Stimulated activated CD4-positive, alpha-beta T cell treated with anti-CD3 and anti-CD28 coated beads, Interleukin-4, amount 100 ng/mL, for 24 hours (primary cell): ENCODE results near the gene STEAP1B.
A peak's percentile ranks its signal among the peaks of the same experiment; 100 is the strongest.
"Not testable (repeated sequence)": the region's sequence is repeated elsewhere in the genome, so short reads cannot be mapped to it uniquely, and the experiment has no call there.

ENCODE experiments used
- DNase-seq: peaks from one replicate; pipeline ENCODE4 v3.0.0-alpha.2; 2020

Gene STEAP1B

DNA sequence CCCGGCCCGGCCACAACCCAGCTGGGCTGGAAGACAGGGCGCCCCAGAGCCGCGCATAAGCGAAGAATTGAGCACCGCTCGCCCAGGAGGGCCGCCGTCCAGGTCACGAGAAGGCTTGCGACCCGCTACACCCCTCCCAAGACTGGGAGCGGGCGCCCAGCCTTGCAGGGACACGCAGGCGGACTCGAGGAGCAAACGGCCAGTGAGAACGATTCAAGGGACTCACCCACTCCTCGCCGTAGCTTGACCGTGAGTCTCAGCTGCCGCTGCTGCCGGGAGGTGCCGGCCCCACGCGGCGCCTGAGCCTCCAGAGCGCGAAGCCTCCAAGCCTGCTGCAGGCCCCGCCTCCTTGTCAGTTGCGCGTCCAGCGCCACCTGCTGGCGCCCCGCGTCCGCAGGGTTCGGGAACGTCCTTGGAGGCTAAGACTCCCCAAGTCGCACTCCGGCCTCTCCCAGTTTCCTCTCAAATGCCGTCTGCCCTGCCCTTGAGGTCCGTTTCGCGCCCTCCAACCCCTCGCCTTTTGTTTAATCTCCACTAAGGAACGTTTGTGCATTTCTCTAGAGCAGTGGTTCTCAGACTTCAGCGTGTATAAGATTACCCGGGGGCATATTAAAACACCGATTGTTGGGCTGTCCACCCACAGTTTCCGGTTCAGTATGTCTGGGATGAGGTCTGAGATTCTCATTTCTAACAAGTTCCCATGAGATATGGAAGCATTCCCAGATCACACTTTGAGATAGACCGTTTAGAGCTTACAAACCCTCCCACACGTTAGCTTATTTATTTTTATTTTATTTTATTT lies at the start of gene STEAP1B:
STEAP1B (minus strand) TSS at position 301 of the 802 bp plus-strand sequence. CDS start 5,333 bp downstream, outside the sequence.
- peak; percentile 87 for DNase-seq

DNA sequence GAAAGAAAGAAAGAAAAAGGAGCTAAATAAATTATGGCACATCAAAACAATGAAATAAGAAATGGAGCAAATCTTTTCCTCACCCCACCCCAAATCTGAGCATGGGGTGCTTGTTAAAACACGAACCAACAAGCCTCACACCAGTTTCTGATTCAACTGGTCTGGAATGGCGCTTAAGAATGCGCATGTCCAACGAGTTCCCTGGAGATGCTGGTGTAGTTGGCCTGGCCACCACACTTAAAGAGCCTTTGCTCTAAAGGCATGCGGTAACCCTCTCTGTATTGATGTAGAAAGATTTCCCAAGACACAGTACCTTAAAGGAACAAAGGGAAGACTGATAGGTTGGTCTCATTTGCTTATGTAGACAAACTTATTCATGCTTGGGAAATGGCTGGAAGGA lies 49.1 kb upstream of the STEAP1B start:
- DNase-seq, result no peak

DNA sequence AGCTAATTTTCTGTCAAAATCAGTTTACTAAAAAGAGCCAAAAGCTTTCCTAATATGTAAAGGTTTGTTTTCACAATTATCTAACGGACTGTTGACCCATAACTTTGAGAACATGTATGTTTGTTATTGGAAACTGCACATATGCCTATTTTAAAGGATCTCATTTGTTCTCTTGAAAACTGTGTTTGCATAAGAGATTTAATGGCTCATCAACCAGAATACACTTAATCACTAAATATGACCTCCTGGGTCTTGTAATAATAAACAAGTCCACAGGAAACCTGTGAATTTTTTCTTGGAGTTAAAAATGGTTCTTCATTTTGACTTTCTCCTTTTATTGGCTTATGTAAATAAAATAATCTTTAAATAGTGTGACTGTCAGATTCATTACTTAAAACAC lies 48.3 kb upstream of the STEAP1B start:
- no peak for DNase-seq

DNA sequence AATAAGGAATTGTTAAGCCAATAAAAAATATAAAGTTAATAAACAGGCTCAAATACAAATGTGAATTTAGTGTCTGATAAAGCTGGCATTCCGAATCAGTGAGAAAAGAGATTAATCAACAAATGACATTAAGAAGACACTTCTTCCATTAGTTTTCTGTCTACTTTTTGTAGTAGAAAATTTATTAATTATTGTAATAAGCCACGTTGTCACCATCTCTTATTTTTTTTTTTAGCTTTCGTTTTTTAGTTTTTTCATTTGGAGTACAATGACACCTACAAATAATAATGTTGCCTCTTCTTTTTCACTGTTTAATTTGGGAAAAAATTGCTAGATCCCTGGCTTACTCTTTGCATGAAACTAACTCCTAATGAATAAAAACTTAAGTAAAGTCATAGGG lies 46.8 kb upstream of the STEAP1B start:
- DNase-seq, result no peak

DNA sequence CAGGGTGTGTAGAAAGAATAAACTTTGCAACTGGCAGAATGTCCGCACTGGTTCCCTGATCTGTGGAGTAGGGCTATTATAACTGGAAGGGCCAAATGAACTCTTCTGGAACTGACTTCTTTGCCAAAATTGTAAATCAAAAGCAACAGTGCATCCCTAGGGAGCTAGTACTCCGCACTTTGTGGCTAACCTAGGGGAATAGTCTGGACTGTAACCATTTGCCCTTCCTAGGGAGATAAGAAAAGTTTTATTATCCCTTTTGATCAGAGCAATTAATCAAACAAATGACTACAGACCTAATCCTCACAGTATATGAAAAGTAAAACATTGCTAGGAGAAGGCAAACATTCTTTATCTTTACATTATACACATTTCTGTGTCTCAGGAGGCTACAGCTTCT lies 45.5 kb upstream of the STEAP1B start:
- DNase-seq, result no peak

DNA sequence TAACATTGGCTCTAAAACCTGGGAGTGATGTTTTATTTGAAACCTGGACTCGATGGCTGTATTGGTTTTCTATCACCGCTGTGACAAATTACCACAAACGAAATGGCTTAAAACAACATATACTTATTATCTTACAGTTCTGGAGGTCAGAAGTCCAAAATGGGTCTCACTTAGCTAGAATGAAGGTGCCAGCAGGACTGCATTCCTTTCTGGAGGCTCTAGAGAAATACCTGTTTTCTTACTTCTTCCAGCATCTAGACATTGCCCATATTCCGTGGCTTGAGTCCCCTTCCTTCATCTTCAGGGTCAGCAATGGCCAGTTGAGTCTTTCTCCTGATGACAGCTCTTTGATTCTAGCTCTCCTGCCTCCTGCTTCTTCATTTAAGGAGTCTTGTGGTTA lies 44.3 kb upstream of the STEAP1B start:
- no peak for DNase-seq

DNA sequence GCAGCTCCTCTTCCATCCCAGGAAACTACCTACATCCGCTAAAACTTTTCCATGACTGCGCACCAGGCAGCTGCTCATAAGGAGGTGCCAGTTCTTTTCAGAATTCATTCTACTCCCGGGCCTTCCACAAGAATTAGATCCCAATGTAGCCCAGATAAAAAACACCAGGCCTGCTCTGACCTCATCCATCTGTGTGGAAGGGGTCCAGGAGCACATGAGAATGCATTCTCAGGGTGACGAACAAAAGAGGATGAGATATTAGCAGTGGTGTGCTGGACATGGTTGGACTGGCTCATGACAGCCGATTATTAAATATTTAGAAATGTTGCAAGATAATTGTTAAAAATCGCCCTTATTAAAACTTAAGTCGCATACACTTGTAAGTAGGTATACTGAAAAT lies 43.2 kb upstream of the STEAP1B start:
- no peak for DNase-seq

DNA sequence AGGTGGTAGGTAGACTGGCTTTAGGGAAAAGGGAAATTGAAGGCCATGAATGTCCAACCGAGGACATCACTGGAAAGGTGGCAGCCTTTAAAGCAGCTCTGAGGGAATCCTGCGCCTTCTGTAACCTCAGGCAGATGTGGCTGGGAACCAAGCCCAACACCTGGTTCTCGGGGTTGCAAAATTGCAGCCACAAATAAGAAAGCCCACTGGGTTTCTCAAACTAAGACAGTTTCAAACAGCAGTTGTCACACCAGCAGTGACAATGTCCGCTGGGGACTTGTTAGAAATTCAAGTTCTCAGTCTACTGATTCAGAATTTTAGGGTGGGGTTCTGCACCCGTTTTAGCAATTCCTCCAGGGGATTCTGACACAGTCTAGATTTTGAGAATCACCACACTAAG lies 42.7 kb upstream of the STEAP1B start:
- DNase-seq, result no peak

DNA sequence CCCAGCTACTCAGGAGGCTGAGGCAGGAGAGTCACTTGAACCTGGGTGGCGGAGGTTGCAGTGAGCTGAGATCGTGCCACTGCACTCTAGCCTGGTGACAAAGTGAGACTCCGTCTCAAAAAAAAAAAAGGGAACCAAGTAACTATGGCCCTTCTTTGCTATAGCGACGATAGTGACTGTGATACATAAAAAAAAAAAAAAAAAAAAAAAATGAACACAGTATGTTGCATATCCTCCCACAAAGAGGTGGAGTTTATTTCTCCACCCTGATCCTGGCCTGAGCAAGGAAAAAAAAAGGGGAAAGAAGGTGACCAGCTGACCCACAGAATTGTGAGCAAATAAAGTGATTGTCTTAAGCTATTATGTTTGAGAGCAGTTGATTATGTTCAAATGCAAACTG lies 42.3 kb upstream of the STEAP1B start:
- DNase-seq, result no peak

DNA sequence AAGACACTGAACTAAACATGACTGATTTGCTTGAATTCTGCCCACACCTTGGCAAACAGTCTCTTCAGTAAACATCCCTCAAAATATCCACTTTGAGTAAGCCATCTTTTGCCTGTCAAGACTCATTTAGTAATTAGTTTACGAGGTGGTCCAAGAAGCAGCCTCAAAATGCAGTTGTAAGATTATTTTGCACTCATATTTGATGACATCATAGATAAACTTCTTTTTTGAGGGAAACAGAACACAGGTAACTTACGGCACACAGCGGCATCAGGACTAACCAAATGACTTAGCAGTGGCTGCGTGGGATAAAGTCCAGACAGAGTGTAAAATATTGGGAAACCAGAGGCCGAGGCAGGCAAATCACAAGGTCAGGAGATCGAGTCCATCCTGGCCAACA lies 41.8 kb upstream of the STEAP1B start:
- no peak for DNase-seq

DNA sequence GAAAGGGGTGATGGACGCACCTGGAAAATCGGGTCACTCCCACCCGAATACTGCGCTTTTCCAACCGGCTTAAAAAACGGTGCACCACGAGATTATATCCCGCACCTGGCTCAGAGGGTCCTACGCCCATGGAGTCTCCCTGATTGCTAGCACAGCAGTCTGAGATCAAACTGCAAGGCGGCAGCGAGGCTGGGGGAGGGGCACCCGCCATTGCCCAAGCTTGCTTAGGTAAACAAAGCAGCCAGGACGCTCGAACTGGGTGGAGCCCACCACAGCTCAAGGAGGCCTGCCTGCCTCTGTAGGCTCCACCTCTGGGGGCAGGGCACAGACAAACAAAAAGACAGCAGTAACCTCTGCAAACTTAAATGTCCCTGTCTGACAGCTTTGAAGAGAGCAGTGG lies 28.5 kb upstream of the STEAP1B start:
- DNase-seq, result not testable (repeated sequence)

DNA sequence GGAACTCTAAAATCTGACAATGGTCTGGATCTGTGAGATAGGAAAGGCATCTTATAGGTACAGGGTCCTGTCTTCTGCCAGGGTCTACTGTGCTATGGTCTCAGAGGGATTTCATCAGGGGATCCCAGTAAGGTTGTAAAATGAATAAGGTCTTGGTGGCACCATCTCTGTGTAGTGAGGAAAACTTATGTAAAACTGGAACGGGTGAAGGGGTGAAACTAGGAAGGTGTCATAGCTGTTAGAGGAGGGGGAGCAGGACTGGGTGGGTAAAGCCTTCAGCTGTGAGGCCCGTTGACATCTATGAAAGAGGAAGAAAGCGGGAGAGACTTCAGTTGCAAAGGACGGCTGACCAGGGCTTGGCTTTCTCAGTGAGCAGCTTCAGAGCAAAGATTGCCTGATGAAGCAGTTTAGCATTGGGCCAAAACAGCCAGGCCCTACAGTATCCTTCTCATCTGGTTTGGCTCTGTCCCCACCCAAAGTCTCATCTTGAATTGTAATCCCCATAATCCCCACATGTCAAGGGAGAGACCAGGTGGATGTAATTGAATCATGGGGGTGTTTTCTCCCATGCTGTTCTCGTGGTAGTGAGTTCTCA lies 24.5 kb upstream of the STEAP1B start:
- not testable (repeated sequence) for DNase-seq

DNA sequence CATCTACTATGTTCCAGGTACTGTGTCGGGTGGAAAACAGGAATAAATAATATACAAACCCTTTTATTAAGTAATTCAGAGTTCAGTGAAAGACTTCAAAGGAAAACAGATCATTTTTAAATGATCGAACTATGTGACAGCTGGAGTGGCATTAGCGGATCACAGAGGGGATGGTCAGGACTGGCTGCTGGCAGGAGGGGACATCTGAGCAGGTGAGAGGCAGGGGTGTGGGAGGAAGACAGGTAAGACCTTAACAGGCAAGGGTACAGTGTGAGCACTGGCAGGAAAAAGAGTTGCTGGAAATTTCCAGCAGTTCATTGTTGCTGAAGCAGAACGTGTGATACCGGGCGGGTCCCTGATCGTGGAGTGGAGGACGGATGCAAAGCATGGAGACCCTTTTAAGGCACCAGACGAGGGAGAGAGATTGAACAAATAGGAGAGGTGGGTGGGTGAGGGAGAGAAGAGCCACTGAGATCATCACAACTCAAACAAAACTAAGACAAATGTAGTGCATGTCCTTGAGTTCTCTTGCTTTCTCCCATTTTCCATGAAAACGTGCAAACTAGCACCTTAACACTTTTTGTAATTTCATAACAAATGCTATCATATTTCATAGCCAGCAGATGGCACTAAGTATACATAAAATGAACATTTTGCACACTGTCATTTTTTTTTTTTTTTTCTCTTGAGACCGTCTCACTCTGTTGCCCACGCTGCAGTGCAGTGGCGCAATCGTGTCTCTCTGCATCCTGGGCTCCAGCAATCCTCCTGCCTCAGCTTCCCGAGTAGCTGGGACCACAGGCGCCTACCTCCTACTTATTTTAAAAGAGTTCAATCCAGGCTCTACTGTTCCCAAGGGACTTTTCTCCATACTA lies 23.7 kb upstream of the STEAP1B start:
- DNase-seq, result not testable (repeated sequence)

DNA sequence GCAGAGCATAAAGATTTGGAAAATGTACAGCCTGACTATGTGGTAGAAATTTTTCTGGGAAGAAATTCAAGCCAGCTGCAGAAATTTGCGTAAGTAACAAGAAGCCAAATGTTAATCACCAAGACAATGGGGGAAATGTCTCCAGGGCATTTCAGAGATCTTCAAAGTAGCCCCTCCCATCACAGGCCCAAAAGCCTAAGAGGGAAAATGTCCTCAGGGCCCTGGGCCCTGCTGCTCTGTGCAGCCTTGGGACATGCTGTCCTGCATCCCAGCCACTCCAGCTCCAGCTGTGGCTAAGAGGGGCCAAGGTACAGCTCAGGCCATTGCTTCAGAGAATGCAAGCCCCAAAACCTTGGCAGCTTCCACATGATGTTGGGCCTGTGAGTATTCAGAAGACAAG lies 19.6 kb upstream of the STEAP1B start:
- not testable (repeated sequence) for DNase-seq

DNA sequence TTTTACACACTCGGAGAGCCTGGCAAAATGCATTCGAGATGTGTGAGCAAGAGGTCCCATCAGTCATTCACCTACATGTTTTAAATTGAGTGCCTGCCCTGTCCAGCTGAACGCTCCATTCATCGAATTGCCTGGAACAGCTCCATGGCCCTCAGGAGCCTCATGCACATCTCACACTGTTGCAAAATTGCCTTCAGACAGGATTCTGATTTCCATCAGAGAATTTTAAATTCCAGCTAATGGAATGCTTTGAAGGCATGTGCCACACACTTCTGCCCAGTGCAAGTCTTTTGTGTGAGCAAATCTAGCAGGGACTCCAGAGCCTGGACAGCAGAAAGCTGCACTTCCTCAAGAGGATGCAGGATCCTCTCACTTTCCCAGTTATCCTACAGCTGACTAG lies 17.0 kb upstream of the STEAP1B start:
- DNase-seq, result not testable (repeated sequence)

DNA sequence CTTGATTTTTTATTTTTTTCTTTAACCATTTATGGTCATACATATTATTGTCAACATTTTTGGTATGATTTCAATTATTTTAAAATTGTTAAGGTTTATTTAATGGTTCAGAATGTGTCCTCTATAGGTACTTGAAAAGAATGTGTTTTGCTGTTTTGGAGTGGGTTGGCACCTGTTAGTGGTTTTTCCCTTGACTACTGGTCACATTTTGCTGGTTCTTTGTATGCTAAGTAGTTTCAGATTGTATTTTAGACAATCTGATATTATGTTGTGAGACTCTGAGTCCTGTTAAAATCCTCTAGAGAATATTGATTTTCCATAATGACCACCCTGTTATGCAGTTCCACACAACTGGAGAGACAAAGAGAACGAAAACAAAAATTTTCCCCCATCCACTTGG lies 15.0 kb upstream of the STEAP1B start:
- DNase-seq, result not testable (repeated sequence)

DNA sequence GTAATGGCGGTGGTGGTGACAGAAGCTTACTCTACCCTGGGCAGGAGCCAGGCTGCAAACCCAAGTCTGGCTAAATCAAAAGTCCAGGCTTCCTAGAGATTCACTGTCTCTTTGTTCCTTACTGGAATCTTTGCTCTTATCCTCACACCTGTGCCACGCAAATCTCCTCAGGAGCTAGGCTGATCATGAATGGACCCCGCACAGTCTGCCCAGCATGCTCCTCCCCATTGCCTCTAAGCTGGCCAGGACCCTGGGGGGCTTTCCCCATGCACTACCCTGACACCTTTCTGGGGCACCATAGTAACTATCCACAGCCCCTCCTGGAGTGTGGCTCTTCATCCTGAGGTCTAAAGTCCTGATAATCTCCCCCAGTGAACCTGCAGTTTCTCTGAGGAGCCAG lies 7.3 kb upstream of the STEAP1B start:
- DNase-seq, result not testable (repeated sequence)

DNA sequence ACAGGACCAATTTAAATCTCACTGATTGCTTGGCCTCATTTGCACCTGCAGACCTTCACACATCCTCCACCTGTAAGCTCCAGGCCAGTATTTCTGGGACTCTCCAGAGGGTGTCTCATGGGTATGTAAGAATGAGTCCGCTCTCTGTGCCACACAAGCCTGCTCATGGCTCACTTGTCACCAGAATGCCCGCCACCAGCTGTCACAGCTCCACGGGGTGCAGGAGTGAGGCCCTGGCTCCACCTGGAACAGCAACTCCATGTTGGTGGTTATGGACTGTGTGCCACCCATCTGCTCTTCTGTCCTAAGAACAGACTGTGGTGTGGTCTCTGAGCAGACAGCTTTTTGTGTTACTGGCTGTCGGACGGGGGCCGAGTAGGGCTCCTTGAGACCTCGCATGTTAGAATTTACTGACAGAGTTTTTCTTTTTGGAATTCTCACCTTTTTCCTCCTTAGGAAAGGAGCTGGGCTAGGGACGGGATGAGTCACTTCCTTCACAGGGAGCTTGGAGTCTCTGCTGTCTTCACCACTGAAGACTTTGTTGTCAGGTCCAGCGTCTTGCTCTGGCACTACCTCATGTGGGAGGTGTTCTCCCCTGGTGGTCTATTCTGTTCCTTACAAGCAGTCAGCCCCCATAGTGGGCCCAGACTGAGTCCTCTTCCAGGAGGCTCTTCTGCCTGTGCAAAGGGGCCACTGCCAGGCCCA lies 6.5 kb upstream of the STEAP1B start:
- not testable (repeated sequence) for DNase-seq

DNA sequence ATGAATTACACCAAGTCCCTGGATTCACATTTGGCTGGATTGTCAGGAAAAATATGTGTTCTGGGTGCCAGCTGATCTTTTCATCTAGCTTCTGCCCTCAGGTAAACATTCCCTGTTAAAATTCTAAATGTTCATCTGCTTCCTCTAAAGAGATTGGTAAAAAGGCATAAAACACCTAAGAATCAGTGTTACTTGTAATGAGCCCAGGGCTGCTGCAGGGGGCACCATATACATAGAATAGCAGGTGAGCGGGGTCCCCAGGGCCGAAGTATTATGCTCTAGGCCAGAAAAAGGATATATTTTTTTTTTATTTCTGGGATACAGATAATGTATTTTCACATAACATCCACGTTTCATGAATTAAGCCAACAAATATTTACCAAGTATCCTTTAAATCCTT lies 4.5 kb upstream of the STEAP1B start:
- DNase-seq, result not testable (repeated sequence)

DNA sequence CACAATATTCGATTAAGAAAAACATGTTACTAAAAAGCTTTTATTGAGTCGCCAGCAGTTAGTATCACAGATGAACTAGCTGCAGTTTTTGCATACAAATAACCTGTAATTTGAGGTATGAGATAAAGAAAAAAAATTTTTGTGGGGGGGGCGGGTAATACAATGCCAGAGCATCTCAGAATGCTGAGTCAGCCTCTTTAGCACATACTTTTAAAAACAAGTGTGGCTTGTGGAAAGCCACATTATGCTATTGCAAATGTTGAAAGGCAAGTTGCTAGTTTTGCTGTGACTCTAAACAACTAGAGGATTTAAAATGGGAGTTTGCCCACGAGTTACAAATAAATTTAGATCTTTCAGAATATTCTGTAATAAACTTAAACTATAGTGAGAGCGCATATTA lies 2.1 kb upstream of the STEAP1B start:
- DNase-seq, result not testable (repeated sequence)

DNA sequence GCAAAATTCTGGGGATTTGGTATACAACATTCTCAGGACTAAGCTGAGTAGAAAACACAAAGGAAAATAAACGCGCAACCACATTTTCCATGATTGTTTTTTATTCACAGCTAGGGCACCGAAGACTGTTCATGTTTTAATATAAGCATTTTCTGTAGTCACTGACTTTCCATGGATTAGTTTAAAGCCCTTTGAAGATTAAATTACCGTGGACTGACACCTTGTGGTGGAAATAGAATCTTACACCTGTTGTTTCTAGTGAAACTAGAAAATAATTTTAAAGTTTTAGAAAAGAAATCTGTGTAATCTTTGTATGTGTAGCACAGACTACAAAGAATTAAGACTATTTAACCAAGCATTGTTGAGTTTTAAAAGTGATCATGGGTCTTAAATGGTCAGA lies 1.3 kb upstream of the STEAP1B start:
- not testable (repeated sequence) for DNase-seq

DNA sequence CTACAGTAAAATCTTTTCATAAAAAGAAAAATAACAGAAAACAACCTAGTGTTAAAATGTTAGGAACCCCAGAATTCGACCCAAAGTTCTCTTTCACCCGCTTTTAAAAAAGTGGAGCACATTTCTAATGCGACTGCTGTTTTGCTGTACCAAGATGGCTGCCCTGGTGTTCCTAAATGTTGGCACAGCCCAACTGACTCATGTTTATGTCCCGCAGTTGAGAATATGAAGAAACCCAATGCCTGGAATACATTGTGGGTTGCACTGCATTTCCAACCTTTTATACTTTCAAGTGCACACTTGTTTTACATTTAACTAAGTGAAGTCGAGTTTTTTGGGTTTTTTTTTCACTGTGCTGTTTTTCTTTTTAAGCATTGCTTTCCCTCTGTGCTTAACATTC lies 944 bp downstream of the STEAP1B start:
- no peak for DNase-seq

DNA sequence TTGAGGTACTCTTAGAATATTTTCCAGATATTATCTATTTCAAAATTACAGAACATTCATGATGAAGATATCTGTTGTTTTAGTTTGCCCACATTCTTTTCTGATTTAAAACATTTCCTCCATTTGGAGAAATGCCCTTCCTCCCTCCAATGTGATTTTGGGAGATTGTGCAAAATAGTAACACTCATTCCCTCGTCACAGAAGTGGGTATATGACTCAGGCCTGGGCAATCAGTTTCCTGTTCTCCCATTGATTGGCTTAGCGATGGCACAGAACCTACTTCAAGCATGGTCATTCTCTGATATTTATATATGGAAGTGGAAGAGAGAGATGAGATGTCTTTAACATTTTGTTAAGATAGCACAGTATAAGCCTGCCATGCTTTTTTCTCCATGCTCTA lies 3.1 kb downstream of the STEAP1B start:
- not testable (repeated sequence) for DNase-seq
